Stimulated activated CD4-positive, alpha-beta T cell treated with anti-CD3 and anti-CD28 coated beads, Interleukin-4, amount 100 ng/mL, for 48 hours (primary cell): Measurements from ENCODE around the gene STAT5A.
"Not testable (repeated sequence)": the region's sequence is repeated elsewhere in the genome, so short reads cannot be mapped to it uniquely, and the experiment has no call there.

ENCODE experiments used
- DNase-seq, 2 donors: peaks; one replicate each; pipeline ENCODE4 v3.0.0-alpha.2; 2020; ENCODE audit warnings: low read depth in 2 of 2

Gene STAT5A

GRCh38 chr17:42287977-42288802 is at the start of gene STAT5A:
Gene STAT5A, plus strand, starts transcription at chr17:42288498. Its CDS starts 914 bp downstream, at chr17:42289412.
- peak; percentile 66 to 74 for DNase-seq

GRCh38 chr17:42239576-42239975 is 48.7 kb upstream of the STAT5A start:
- not testable (repeated sequence) for DNase-seq

GRCh38 chr17:42240201-42240600 is 48.1 kb upstream of the STAT5A start:
- DNase-seq: no peak

- DNase-seq: not testable (repeated sequence)
These were observed 47.4 kb upstream of the STAT5A start for GRCh38 chr17:42240863-42241262.

- DNase-seq: no peak
These were observed 46.4 kb upstream of the STAT5A start for GRCh38 chr17:42241871-42242270.

- no peak for DNase-seq
These were observed 44.8 kb upstream of the STAT5A start for GRCh38 chr17:42243493-42243982.

GRCh38 chr17:42244116-42244515 is 44.2 kb upstream of the STAT5A start:
- DNase-seq: not testable (repeated sequence)

- not testable (repeated sequence) for DNase-seq
These were observed 43.1 kb upstream of the STAT5A start for GRCh38 chr17:42245183-42245582.

- DNase-seq: no peak
These were observed 41.8 kb upstream of the STAT5A start for GRCh38 chr17:42246515-42246914.

GRCh38 chr17:42247734-42248133 is 40.6 kb upstream of the STAT5A start:
- no peak for DNase-seq

GRCh38 chr17:42248351-42249179 is 39.7 kb upstream of the STAT5A start:
- DNase-seq: peak; percentile 37 to 57

- DNase-seq: no peak
These were observed 38.4 kb upstream of the STAT5A start for GRCh38 chr17:42249681-42250446.

- no peak for DNase-seq
These were observed 37.2 kb upstream of the STAT5A start for GRCh38 chr17:42251115-42251514.

GRCh38 chr17:42252597-42253550 is 35.4 kb upstream of the STAT5A start:
- DNase-seq: no peak

- DNase-seq: no peak
These were observed 34.7 kb upstream of the STAT5A start for GRCh38 chr17:42253578-42253977.

GRCh38 chr17:42255445-42255844 is 32.9 kb upstream of the STAT5A start:
- no peak for DNase-seq

- DNase-seq: no peak
These were observed 28.0 kb upstream of the STAT5A start for GRCh38 chr17:42260318-42260717.

GRCh38 chr17:42264366-42264765 is 23.9 kb upstream of the STAT5A start:
- DNase-seq: not testable (repeated sequence)

GRCh38 chr17:42266462-42266861 is 21.8 kb upstream of the STAT5A start:
- no peak for DNase-seq

GRCh38 chr17:42266918-42267766 is 21.2 kb upstream of the STAT5A start:
- DNase-seq: no peak
